HL-60/S4 treated with phorbol 12-myristate 13-acetate at 8.2 ng/mL for 4 days and 3 days (cell line): ENCODE measurements around the gene AIM2.
"Not testable (repeated sequence)": the region's sequence is repeated elsewhere in the genome, so short reads cannot be mapped to it uniquely, and the experiment has no call there.

ENCODE experiments used
- in situ Hi-C: fragments of 300-500 bp; cut with MboI; formaldehyde crosslinking; loops from 2 replicates; pipeline ENCODE4 v1.15.0; 2022; ENCODE audit warnings: low sequenced_read_pairs

The AIM2 gene

GRCh38 chr1:159081626-159082025, 5.1 kb upstream of the AIM2 start:
- in situ Hi-C loops: no loop called here

GRCh38 chr1:159079525-159079924, 3.0 kb upstream of the AIM2 start:
- in situ Hi-C loops: no loop called here

GRCh38 chr1:159077120-159077961, 775 bp upstream of the AIM2 start:
- in situ Hi-C loops: no loop called here

- in situ Hi-C loops: no loop called here
Measured at GRCh38 chr1:159071970-159072582, 4.5 kb downstream of the AIM2 start.

GRCh38 chr1:159068886-159069285, 7.7 kb downstream of the AIM2 start:
- in situ Hi-C loops: no loop called here

- in situ Hi-C loops: no loop called here
Measured at GRCh38 chr1:159067699-159068621, 8.6 kb downstream of the AIM2 start.

- in situ Hi-C loops: no loop called here
Measured at GRCh38 chr1:159066108-159066507, 10.5 kb downstream of the AIM2 start.

GRCh38 chr1:159065106-159065505, 11.5 kb downstream of the AIM2 start:
- in situ Hi-C loops: no loop called here

- in situ Hi-C loops: no loop called here
Measured at GRCh38 chr1:159058751-159059150, 17.8 kb downstream of the AIM2 start.

- in situ Hi-C loops: no loop called here
Measured at GRCh38 chr1:159056069-159056698, 20.4 kb downstream of the AIM2 start.

GRCh38 chr1:159055181-159055641, 21.4 kb downstream of the AIM2 start:
- in situ Hi-C loops: no loop called here

GRCh38 chr1:159054427-159054826, 22.1 kb downstream of the AIM2 start:
- in situ Hi-C loops: no loop called here

- in situ Hi-C loops: no loop called here
Measured at GRCh38 chr1:159051436-159051835, 25.1 kb downstream of the AIM2 start.

GRCh38 chr1:159046486-159046885, 30.1 kb downstream of the AIM2 start:
- in situ Hi-C loops: not testable (repeated sequence)

- in situ Hi-C loops: no loop called here
Measured at GRCh38 chr1:159040893-159041724, 35.5 kb downstream of the AIM2 start.

- in situ Hi-C loops: no loop called here
Measured at GRCh38 chr1:159040206-159040605, 36.4 kb downstream of the AIM2 start.

GRCh38 chr1:159030877-159031447, 45.6 kb downstream of the AIM2 start:
- in situ Hi-C loops: no loop called here

GRCh38 chr1:159030311-159030710, 46.3 kb downstream of the AIM2 start:
- in situ Hi-C loops: no loop called here

GRCh38 chr1:159026841-159027240, 49.7 kb downstream of the AIM2 start:
- in situ Hi-C loops: not testable (repeated sequence)

- in situ Hi-C loops: no loop called here
Measured at GRCh38 chr1:159025043-159025442, 51.5 kb downstream of the AIM2 start.
